HG03066 (cell line): ENCODE data around the gene CLDN20.
"Not testable (repeated sequence)": the region's sequence is repeated elsewhere in the genome, so short reads cannot be mapped to it uniquely, and the experiment has no call there.

Experiments used
- ATAC-seq: cut with Tn5 transposase; IDR thresholded peaks from one replicate; pipeline ENCODE4 v1.9.1; 2021; ENCODE audit warnings: low read depth; ENCODE audit not compliant: unreplicated experiment

CLDN20 gene

DNA sequence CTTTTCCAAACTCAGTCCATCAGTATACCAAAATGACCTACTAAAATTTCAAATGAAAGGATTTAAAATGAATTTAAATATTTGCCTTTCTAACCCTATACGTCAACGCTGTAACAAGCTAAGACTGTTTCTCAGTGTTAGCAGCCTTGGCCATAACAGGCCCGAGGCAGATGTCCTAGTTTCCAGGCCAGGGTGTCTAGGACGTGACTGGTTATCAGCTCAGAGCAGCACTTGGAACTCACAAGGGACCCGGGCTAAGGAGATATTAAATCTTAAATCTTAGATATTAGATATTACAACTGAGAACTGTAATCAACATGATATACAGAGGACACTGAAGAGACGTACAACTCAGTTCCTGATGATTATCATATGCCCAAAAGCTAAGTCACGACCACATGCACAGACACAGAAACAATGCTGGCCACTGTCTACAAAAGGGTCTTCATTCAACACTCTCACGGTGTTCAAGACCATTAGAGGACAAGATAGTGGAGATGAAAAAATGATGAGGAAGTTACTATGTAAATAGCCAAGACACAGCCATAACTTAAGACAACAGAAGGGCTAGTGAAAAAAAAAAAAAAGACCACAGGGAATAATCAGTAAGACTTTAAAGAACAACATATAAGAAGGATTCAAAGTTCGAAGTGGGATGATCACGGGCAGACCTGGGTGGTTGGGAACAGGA is at the start of gene CLDN20:
CLDN20 (plus strand) TSS at position 641 of the 691 bp plus-strand sequence. CDS start 11,707 bp downstream, outside the sequence.
- ATAC-seq: no peak

GRCh38 chr6:155215906-155216305 is 47.9 kb upstream of the CLDN20 start:
- no peak for ATAC-seq

GRCh38 chr6:155216312-155217046 is 47.3 kb upstream of the CLDN20 start:
- no peak for ATAC-seq

DNA sequence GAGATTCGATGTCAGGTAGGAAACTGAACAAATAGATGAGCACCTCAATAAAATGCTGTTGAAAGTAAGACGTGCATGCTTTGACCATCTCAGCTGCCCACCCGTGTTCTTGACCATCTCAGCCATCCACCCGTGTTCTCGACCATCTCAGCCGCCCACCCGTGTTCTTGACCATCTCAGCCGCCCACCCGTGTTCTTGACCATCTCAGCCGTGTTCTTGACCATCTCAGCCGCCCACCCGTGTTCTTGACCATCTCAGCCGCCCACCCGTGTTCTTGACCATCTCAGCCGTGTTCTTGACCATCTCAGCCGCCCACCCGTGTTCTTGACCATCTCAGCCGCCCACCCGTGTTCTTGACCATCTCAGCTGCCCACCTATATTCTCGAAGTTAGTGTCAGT is 45.1 kb upstream of the CLDN20 start:
- not testable (repeated sequence) for ATAC-seq

DNA sequence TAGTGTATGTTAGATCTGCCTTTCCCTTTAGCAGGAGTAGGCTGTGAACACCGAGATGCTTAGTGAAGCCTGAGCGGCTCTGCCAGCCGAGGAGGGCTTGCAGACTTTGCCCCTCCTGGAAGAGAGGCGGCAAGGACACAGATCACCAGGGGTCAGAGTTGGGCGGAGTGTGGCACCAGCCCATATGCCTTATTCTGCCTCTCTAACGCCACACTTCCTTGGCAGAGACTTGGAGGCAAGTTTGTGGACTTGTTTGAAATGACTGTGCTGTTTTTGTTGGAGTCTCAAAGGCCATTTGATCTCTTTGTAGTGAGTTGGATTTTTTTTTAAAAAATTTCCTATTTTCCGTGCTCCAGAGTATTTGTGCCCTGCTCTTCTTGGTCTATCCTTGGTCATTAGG is 44.5 kb upstream of the CLDN20 start:
- no peak for ATAC-seq

DNA sequence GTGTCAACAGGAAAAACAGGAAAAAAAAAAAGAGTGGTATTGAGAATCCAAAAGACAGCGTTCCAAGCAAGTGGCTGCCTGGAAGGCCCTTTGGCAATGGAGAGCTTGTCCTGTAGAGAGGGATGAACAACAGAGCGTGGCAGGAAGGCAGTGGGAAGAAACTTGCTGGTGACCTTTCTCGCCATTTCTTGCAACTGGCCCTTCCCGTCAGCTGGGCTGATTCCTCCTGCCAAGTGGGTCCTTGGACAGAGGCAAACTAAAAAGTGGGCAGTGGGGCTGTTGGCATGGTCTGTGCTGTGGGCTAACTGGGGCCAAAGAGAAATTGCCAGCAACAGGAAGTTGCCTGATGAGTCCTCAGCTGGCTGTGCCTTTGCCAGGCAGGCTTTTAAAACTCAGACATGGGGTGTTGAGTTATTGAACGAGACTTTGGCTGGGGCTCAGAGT is 43.9 kb upstream of the CLDN20 start:
- ATAC-seq: no peak

- ATAC-seq: no peak
Observed at GRCh38 chr6:155221086-155221485, 42.7 kb upstream of the CLDN20 start.

DNA sequence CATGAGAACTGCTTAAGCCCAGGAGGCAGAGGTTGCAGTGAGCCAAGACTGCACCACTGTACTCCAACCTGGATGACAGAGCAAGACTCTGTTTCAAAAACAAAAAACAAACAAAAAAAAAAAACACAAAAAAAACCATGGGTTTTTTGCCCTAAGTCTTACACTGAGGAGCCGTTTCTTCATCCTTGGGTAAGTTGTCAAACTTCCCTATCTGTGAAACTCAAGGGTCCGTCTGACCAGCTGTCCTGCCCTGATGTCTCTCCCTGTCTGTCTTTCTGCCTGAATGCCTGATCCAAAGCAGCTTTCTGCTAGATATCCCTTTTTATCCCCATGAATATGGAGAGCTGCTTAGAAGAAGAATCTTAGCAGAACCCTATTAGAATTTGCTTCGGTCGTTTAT is 41.3 kb upstream of the CLDN20 start:
- no peak for ATAC-seq

DNA sequence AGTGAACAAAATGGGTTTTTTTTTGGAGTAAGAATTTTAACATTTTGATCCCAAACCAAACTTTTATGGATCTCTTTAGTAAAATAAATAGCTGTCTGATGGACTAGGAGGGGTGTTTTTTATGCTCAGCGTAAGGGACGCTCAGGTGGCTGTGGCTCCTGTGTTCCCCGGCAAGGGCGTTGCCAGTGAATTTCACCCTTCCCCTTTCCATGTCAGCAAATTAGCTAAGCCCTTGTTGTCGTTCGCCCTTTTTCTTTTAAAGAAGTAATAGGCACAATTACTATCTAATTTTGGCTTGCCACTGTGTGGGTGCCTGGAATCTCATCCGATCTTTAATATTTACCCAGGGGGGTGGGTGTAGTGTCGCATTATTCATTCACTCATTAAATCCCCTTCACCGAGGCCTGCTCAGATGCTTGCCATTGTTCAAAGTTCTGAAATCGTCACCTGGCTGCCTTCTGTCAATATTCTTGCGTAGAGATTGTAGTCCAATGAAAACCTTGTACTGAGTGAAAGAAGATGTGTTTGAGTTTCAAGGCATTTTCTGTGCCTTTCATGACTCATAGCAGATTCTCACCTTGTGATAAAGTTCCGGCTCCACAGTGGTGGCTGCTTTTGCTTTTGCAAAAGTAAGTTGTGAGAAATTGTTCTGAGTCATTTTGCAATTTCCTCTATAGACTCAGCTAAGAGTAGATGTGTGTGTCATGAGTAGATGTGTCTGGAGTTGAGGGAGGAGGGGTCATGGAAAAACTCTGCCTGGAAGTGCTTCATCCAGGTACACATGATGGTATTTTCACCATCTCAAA is 40.0 kb upstream of the CLDN20 start:
- ATAC-seq: peak; percentile 99

DNA sequence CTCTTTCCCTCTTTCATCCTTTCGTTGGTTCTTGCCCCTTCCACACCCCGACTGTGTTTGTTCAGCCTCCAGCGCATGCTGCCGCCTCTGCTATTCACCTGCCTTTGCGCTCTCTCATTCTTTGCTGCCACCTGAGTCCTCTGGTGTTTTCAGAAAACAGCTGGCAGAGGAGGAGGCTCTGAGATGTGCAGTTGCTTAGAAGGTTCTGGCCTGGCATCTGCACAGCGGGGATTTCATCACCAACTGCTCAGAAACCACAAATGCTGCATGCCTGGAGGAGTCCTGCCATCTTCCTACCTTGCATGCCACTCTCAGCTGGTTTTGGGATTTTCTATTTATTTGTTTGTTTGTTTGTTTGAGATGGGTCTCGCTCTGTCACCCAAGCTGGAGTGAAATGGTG is 39.2 kb upstream of the CLDN20 start:
- ATAC-seq: no peak

- no peak for ATAC-seq
Observed at GRCh38 chr6:155227046-155227445, 36.8 kb upstream of the CLDN20 start.

DNA sequence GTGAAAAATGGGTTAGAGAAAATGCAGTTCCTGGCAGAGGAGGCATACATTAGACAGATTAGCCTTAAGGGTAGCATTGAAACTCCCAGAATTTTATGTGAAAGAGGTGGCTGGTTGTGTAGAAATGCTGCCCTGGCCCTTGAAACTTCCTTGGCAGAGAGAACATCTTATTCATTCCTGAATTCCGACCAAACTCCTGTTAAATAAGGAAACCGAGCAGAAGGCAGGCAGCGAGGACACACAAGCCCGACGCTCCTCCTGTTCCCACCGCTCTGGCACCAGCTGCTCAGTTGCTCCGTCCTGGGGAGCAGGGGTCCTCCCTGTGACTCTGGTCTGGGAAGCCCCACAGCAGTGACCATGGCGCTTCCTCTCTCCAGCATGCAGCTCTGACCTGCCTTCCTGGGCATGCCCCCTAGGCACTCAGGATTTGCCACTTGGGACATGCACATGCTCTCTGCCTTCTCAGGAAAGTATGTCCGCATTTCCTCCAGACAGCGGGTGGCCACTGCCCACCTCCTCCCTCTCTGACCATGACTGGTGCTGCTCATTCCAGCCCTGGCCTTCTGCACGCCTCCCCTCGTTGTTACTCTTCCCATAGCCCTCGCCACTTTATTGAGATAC is 35.2 kb upstream of the CLDN20 start:
- ATAC-seq: no peak

GRCh38 chr6:155230975-155231374 is 32.8 kb upstream of the CLDN20 start:
- not testable (repeated sequence) for ATAC-seq

- no peak for ATAC-seq
Observed at GRCh38 chr6:155232848-155233247, 31.0 kb upstream of the CLDN20 start.

DNA sequence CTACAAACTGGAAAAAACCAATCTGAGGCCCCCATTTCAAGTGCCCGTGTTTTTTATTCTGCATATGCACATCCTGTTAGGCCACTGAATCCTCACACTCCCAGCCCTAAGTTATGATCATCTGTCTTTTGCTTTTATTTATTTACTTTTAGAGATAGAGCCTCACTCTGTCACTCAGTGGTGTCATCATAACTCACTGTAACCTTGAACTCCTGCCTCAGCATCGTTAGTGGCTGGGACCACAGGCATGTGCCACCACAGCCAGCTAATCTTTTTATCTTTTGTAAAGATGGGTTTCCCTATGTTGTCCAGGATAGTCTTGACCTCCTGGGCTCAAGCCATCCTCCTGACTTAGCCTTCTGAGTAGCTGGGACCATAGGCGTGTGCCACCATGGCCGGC is 29.6 kb upstream of the CLDN20 start:
- ATAC-seq: no peak

DNA sequence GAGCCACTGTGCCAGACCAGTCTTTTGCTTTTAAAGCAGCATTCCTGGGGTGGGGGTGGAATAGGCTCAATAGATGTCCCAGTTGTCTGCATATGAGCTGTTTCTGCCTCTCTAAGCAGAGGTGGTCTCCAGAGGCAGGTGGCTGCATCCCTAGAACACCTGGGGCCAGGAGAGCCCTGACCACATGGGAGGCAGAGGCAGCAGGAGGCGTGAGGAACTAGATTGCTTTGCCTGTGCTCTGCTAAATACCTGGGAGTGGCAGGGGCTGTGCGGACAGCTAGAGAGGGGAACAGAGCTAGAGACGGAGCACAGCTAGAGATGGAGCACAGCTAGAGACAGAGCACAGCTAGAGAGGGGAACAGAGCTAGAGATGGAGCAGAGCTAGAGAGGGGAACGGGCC is 29.1 kb upstream of the CLDN20 start:
- ATAC-seq: no peak

GRCh38 chr6:155235087-155235486 is 28.7 kb upstream of the CLDN20 start:
- ATAC-seq: no peak

DNA sequence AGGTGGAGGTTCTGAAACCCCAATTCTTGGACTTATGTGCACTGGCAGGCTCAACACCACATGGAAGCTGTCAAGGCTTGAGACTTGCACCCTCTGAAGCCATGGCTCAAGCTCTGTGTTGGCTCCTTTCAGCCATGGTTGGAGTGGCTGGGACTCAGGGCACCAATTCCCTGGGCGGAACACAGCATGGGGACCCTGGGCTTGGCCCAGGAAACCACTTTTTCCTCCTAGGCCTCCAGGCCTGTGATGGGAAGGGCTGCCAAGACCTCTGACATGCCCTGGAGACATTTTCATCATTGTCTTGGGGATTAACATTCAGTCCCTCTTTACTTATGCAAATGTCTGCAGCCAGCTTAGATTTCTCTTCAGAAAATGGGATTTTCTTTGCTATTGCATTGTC is 26.2 kb upstream of the CLDN20 start:
- no peak for ATAC-seq

DNA sequence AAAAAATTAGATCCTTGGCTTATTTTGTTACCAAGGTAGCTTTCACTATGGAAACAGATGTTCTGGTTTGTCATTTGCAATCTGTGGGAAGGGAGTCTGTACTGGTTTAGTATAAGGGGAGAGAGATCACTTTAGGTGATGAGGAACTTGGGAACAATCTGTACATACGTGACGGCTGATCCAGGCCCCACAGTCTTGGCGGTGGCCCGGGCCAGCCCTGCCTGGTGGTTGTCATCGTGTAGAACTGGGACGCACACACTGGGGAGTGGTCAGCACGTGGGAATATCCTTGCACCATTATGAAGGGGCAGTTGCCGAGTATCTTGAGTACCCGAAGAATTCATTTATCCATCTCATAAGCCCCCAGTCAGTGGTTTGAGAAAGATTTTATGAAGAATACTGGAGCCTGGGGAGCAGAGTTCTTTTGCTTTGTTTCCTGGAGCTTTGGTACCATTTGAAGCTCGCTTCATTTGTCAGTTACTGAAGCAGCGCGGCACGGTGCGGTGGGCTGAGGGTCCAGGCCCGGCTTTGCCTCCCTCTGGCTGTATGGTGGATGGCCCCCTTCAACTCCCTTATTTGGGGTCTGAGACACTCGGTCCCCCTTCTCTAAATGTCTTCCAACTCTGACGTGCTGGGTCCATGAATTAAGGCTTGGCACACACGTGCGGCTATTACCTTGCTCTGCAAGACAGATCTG is 22.8 kb upstream of the CLDN20 start:
- ATAC-seq: no peak

- ATAC-seq: no peak
Observed at GRCh38 chr6:155241966-155242365, 21.8 kb upstream of the CLDN20 start.
